Activated T-cell treated with anti-CD3 and anti-CD28 coated beads, Interleukin-2, amount 50 U/mL, for 4 hours (primary cell): ENCODE measurements around the gene DCC. TPM values are rescaled to one million over a fixed set of nuclear protein-coding genes. Genes with fewer than 3 reads are reported as not detected.

Experiments used
- ATAC-seq, 2 donors: fragments of 200-7000 bp; cut with Tn5 transposase; one replicate each; pipeline ENCODE4 v1.10.0; 2021
- DNase-seq: peaks from one replicate; pipeline ENCODE4 v3.0.0-alpha.2; 2020
- H3K27me3 Mint-ChIP-seq: one replicate; pipeline ENCODE4 v1.8.0; 2021; ENCODE audit warnings: low read depth, mixed read lengths
- H3K36me3 Mint-ChIP-seq: one replicate; pipeline ENCODE4 v1.8.0; 2022; ENCODE audit warnings: mixed read lengths; ENCODE audit not compliant: insufficient read depth
- H3K4me1 Mint-ChIP-seq: one replicate; pipeline ENCODE4 v1.8.0; 2021; ENCODE audit warnings: low read depth, mixed read lengths
- H3K4me3 Mint-ChIP-seq: one replicate; pipeline ENCODE4 v1.8.0; 2021; ENCODE audit warnings: mild to moderate bottlenecking, moderate library complexity, mixed read lengths
- H3K9me3 Mint-ChIP-seq: one replicate; pipeline ENCODE4 v1.8.0; 2021; ENCODE audit warnings: mixed read lengths
- total RNA-seq, 3 donors: library from RNA; stranded (reverse); gene quantifications; one replicate each; pipeline ENCODE4 v1.2.1, GENCODE V29; 2021

The DCC gene
- total RNA-seq, 3 donors from 2014 or later = not detected

- Mint-ChIP-seq H3K4me1 (no peaks in the 10 kb centered on the region), H3K4me3 (no peak overlapping the region), H3K27me3 (no peaks in the 10 kb centered on the region)
These were observed 1045.9 kb downstream of the DCC start for GRCh38 chr18:53385889-53386288.

DNA sequence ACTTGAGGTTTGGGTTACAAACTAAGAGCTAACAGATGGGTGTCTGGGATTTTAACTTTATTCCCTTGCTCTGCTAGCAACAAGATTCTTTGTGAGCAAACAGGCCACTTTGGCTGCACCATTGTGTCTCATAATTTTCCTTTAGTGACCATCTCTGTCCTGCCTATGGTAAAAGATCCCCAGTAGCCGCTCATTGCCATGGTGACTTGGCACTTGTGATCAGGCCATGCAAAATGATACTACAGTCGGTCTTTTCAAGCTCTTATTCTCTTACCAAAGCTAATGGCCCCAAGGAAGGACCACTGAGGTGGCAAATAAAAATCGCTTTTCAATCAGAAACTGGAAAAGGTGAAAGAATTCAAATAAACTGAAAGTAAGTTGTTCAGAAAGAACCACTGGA, 1047.6 kb downstream of the DCC start:
- Mint-ChIP-seq H3K27me3 (no peaks in the 10 kb centered on the region), H3K4me3 (no peak overlapping the region), H3K9me3 (peaks cover 3% of the 10 kb centered on the region), H3K36me3 (no peaks in the 10 kb centered on the region), H3K4me1 (no peaks in the 10 kb centered on the region)
- ATAC-seq (no peak), DNase-seq (no peak)

More at GRCh38 chr18:53385889-53386288, 1045.9 kb downstream of the DCC start:
- ATAC-seq = no peak
- DNase-seq = no peak
- Mint-ChIP-seq H3K9me3 (no peaks in the 10 kb centered on the region), H3K36me3 (no peaks in the 10 kb centered on the region)

DNA sequence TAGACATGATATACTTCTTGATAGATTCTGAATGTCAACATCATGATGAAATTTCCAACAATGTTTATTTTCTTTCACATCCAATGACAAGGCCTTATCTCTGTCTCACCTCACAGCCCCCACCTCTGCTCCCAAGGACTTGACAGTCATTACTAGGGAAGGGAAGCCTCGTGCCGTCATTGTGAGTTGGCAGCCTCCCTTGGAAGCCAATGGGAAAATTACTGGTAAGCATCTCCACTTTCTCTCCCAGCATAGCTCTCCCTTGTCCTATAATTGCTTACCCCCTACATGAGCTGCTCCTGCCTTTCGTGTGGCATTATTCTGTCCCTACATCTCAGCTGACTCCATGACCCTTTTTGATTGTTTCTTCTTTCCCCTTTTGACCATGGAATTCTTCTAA, 1062.7 kb downstream of the DCC start:
- ATAC-seq (no peak), DNase-seq (no peak)
- no peaks in the 10 kb centered on the region for H3K9me3 Mint-ChIP-seq
- H3K27me3 Mint-ChIP-seq = no peaks in the 10 kb centered on the region
- H3K4me3 Mint-ChIP-seq = no peak overlapping the region
- H3K36me3 Mint-ChIP-seq = no peaks in the 10 kb centered on the region
- H3K4me1 Mint-ChIP-seq = no peaks in the 10 kb centered on the region

DNA sequence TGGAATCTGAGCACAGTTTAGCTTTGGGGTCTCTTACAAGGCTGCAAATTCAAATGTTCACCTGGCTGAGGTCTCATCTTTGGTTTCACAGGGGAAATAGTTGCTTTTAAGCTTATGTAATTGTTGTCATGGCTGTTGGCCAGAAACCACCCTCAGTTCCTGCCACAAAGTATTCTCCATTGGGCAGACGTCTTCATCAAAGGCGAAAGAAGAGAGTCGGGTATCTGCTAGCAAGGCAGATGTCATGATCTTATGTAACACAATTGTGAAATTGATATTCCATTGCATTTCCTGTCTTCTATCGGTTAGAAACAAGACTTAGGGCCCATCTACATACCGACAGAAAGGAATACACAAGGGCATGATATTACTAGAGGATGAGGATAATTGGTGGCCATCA, 1068.3 kb downstream of the DCC start:
- no peak for DNase-seq

DNA sequence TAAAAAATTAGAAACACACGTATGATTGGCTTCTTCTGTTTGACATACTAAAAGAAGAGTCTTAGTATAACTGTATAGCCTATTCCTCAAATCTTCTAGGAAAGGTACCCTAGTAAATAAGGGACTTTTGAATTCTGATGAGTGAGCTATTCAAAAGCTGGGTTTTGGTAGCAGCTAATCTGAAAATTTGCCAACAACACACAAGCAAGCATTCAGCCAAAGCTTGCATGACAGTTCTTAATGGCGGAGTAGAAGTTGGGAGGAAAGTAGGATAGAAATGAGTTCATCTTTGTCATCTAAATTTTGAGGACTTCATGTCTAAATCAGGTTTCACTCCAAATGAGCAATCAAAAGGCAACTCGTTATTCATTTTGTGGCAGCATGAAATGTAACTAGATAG, 1071.5 kb downstream of the DCC start:
- Mint-ChIP-seq H3K4me3 (no peak overlapping the region), H3K27me3 (no peaks in the 10 kb centered on the region), H3K4me1 (no peaks in the 10 kb centered on the region), H3K9me3 (no peaks in the 10 kb centered on the region), H3K36me3 (no peaks in the 10 kb centered on the region)
- ATAC-seq (no peak), DNase-seq (no peak)

More for the DNA sequence above, 1068.3 kb downstream of the DCC start:
- Mint-ChIP-seq H3K36me3 (no peaks in the 10 kb centered on the region), H3K4me1 (no peaks in the 10 kb centered on the region), H3K4me3 (no peak overlapping the region), H3K27me3 (no peaks in the 10 kb centered on the region), H3K9me3 (no peaks in the 10 kb centered on the region)
- no peak for ATAC-seq

DNA sequence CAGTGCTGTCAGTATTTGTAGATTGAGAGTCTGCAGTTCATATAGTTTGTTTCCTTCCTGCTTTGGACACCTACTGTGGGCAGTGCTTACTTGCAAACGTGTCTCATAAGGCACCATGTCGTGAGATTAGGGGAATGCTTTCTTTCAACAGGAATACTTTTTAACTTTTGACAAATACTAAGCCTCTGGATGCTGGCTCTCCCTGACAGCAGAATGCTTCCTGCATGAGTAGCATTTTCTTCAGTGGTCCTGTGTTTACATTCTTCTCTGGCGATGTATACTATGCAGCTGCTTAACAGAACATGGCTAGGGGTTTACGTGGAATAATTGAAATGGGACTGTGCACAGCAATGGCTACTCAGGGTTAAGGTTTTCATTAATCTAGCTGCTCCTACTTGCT, 1077.0 kb downstream of the DCC start:
- H3K4me1 Mint-ChIP-seq = no peaks in the 10 kb centered on the region
- H3K9me3 Mint-ChIP-seq = no peaks in the 10 kb centered on the region
- H3K36me3 Mint-ChIP-seq = no peaks in the 10 kb centered on the region
- DNase-seq (no peak), ATAC-seq (no peak)
- H3K4me3 Mint-ChIP-seq = no peak overlapping the region
- H3K27me3 Mint-ChIP-seq = no peaks in the 10 kb centered on the region

DNA sequence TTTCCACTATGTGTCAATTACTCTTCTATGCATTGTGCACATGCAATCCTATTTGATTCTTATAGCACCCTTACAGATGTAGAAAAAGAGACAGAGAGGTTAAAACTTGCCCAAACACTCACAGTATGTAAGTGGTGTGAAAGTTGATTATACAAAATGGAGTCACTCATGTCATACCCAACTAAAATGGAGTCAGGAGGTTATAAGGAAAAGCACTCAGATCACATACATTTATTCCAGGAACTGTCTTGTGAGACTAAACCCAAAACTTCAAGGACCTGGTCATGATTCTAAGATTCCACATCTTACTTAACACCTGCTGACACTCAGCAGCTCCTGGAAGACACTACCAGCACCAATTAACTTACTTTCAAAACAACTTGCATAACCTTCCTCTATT, 1081.9 kb downstream of the DCC start:
- no peaks in the 10 kb centered on the region for H3K36me3 Mint-ChIP-seq
- no peak for ATAC-seq

DNA sequence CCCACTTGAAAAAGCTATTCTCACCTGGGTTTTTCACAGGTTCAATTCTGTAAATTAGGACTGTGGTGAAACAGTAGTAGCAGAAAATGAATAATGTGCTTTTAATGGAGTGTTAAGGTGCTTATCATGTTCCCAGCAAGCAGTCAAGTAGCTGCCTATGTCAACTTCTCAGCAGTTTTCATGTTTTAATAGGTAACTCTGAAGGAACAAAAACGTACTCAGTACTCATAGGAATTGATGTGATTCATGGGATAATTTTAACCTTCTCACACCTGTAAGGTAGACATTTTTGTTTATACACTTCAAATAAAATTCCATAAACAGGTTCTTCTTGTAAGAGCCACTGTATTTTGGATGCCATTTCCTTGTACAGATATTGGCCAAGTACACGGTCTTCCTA, 1082.9 kb downstream of the DCC start:
- no peaks in the 10 kb centered on the region for H3K4me1 Mint-ChIP-seq
- ATAC-seq = no peak
- no peaks in the 10 kb centered on the region for H3K9me3 Mint-ChIP-seq
- no peaks in the 10 kb centered on the region for H3K27me3 Mint-ChIP-seq
- H3K36me3 Mint-ChIP-seq = no peaks in the 10 kb centered on the region
- DNase-seq = no peak
- no peak overlapping the region for H3K4me3 Mint-ChIP-seq

More for the DNA sequence above, 1081.9 kb downstream of the DCC start:
- Mint-ChIP-seq H3K27me3 (no peaks in the 10 kb centered on the region), H3K9me3 (no peaks in the 10 kb centered on the region), H3K4me1 (no peaks in the 10 kb centered on the region), H3K4me3 (no peak overlapping the region)
- DNase-seq = no peak

DNA sequence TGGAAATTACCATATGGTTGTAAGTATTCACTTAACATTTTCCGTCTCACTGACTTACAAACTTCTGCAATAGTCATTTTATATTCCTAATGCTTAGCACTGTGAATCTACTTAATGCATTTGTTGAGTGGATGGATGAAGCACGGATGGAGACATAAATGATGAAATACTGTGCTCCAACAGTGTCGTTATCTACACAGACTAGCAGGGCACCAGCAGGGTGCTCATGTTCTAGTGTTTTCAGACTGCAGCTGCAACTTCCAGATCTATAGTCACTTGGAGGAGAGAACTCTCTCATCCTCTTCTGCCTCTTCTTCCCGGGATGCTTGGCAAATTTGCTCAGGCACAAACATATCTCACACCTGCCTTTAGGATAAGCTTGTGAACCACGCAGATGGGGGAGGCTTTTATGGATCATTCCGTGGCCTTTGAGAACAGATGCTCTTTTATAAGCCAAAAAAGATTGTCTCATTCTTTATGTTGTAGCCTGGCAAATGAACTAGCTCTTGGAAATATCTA, 1086.7 kb downstream of the DCC start:
- Mint-ChIP-seq H3K27me3 (no peaks in the 10 kb centered on the region), H3K9me3 (no peaks in the 10 kb centered on the region), H3K36me3 (no peaks in the 10 kb centered on the region), H3K4me3 (no peak overlapping the region), H3K4me1 (no peaks in the 10 kb centered on the region)
- no peak for ATAC-seq
- no peak for DNase-seq

DNA sequence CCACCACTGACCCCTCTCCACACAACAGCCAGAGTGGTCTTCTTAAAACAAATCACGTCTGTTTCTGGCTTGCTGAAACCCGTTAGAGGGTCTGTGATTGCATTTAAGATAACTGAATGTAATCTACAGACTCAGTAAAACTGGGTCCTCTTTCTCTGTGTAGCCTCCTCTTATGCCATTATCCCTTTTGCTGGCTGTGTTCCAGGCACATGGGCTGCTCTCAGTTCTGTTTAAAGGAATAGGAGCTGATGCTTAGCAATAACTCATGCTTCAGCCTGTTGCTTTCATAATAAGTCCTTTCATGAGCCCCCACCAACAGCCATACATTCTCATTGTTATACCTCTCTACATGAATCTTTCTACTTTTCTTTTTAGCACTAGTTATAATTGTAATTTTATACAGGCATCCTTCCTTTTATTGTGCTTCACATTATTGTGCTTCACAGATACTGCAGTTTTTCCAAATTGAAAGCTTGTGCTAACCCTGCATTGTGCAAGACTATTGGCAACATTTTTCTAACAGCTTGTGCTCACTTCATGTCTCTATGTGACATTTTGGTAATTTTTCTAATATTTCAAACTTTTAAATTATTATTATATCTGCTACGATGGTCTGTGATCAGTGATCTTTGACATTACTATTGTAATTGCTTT, 1101.9 kb downstream of the DCC start:
- Mint-ChIP-seq H3K4me1 (no peaks in the 10 kb centered on the region), H3K27me3 (no peaks in the 10 kb centered on the region), H3K36me3 (no peaks in the 10 kb centered on the region), H3K4me3 (no peak overlapping the region), H3K9me3 (no peaks in the 10 kb centered on the region)
- DNase-seq = no peak
- no peak for ATAC-seq

- no peak for DNase-seq
- H3K4me3 Mint-ChIP-seq = no peak overlapping the region
- no peaks in the 10 kb centered on the region for H3K4me1 Mint-ChIP-seq
- H3K36me3 Mint-ChIP-seq = no peaks in the 10 kb centered on the region
- H3K27me3 Mint-ChIP-seq = no peaks in the 10 kb centered on the region
- no peaks in the 10 kb centered on the region for H3K9me3 Mint-ChIP-seq
- ATAC-seq = no peak
These were observed 1102.4 kb downstream of the DCC start for GRCh38 chr18:53442415-53442783.

DNA sequence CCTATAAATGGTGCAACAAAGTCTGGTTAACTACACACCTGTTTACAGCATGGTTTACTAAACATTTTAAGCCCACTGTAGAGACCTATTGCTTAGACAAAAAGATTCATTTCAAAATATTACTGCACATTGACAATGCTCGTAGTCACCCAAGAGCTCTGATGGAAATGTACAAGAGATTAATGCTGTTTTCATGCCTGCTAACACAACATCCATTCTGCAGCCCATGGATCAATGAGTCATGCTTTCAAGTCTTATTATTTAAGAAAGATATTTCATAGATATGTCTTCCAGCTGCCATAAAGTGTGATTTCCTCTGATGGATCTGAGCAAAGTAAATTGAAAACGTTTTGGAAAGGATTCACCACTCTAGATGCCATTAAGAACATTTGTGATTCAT, 1103.3 kb downstream of the DCC start:
- Mint-ChIP-seq H3K4me3 (no peak overlapping the region), H3K27me3 (no peaks in the 10 kb centered on the region), H3K4me1 (no peaks in the 10 kb centered on the region), H3K9me3 (no peaks in the 10 kb centered on the region), H3K36me3 (no peaks in the 10 kb centered on the region)
- DNase-seq (no peak), ATAC-seq (no peak)

DNA sequence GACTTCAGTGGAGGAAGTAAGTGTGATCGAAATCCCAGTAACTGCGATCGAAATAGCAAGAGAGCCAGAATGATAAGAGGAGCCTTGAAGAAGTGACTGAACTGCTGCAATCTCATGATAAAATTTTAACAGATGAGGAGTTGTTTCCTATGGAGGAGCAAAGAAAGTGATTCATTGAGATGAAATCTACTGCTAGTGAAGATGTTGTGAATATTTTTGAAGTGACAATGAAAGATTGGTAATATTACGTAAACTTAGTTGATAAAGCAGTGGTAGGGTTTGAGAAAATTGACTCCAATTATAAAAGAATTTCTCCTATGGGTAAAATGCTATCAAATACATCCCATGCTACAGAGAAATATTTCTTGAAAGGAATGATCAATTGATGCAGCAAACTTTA, 1103.8 kb downstream of the DCC start:
- DNase-seq (no peak), ATAC-seq (no peak)
- Mint-ChIP-seq H3K9me3 (no peaks in the 10 kb centered on the region), H3K4me1 (no peaks in the 10 kb centered on the region), H3K27me3 (no peaks in the 10 kb centered on the region), H3K36me3 (no peaks in the 10 kb centered on the region), H3K4me3 (no peak overlapping the region)

- H3K4me3 Mint-ChIP-seq = no peak overlapping the region
- H3K27me3 Mint-ChIP-seq = no peaks in the 10 kb centered on the region
- H3K36me3 Mint-ChIP-seq = no peaks in the 10 kb centered on the region
- no peaks in the 10 kb centered on the region for H3K4me1 Mint-ChIP-seq
- ATAC-seq = no peak
- H3K9me3 Mint-ChIP-seq = peaks cover 8% of the 10 kb centered on the region
- no peak for DNase-seq
These were observed 1111.9 kb downstream of the DCC start for GRCh38 chr18:53451902-53452301.

DNA sequence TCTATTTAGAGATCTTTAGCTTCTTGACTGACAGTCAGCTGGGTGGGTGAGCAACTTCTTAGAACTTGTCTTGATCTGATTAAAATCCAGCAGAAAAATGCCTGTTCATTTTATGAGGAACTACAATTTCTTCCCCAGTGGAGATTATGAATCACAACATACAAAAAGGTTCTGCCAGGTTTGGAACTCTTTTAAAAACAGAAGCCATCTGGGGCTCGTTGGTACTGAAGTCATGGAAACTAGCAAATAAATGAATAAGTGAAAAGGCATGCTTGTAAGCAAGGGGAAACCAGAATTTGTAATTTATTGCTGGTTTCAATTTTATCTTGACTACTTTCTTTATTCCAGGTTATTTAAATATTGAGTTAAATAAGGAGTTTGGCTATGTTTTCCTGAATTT, 1117.1 kb downstream of the DCC start:
- Mint-ChIP-seq H3K4me1 (no peaks in the 10 kb centered on the region), H3K9me3 (peaks cover under 1% of the 10 kb centered on the region), H3K4me3 (no peak overlapping the region), H3K36me3 (no peaks in the 10 kb centered on the region), H3K27me3 (no peaks in the 10 kb centered on the region)
- ATAC-seq (no peak), DNase-seq (no peak)

- DNase-seq (no peak), ATAC-seq (no peak)
- Mint-ChIP-seq H3K9me3 (peaks cover 5% of the 10 kb centered on the region), H3K4me3 (no peak overlapping the region), H3K36me3 (no peaks in the 10 kb centered on the region), H3K27me3 (no peaks in the 10 kb centered on the region), H3K4me1 (no peaks in the 10 kb centered on the region)
These were observed 1118.3 kb downstream of the DCC start for GRCh38 chr18:53458268-53458667.
